Measurements from ENCODE around the gene UBR4.

Gene UBR4

DNA sequence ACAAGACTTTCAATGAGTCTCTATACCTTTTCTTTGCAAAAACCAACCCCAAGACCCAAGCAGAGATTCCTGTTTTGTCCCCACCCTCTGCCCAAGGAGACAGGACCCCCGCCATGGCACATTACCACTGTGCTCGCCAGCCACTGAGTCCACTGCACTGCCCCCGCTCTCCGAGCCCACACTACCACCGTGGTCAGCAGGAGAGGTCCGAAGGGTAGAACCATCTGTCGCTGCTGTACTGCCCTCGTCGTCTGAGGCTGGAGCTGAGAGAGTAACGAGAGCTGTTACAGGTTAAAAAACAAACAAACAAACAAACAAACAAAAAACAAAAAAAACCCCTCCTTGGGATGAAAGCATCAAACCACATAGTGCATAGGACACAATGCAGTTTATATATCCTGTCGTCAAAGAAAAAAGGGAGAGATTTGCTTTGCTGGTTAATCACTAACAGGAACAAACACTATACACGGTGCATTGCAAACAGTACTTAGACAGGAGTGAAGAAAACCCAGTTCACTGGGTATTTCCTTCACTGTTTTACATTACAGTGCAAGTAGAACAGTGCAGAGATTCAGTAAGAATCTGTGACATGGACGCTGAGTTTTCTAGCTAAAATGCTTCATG, 71.0 kb downstream of the UBR4 start:
- TF ChIP-seq, protein P1, sequence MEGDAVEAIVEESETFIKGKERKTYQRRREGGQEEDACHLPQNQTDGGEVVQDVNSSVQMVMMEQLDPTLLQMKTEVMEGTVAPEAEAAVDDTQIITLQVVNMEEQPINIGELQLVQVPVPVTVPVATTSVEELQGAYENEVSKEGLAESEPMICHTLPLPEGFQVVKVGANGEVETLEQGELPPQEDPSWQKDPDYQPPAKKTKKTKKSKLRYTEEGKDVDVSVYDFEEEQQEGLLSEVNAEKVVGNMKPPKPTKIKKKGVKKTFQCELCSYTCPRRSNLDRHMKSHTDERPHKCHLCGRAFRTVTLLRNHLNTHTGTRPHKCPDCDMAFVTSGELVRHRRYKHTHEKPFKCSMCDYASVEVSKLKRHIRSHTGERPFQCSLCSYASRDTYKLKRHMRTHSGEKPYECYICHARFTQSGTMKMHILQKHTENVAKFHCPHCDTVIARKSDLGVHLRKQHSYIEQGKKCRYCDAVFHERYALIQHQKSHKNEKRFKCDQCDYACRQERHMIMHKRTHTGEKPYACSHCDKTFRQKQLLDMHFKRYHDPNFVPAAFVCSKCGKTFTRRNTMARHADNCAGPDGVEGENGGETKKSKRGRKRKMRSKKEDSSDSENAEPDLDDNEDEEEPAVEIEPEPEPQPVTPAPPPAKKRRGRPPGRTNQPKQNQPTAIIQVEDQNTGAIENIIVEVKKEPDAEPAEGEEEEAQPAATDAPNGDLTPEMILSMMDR (IDR thresholded peaks at IDR 0.05; ENCODE audit: low read depth, low read length) = no peak
- Histone ChIP-seq H3K27me3 (no peaks in the 10 kb centered on the region), H3K36me3 (peaks cover 18% of the 10 kb centered on the region), H3K9me3 (no peaks in the 10 kb centered on the region), H3K4me3 (ENCODE audit: low read depth, low read length) (no peak overlapping the region), H3K4me1 (no peaks in the 10 kb centered on the region)
- no peak for DNase-seq

DNA sequence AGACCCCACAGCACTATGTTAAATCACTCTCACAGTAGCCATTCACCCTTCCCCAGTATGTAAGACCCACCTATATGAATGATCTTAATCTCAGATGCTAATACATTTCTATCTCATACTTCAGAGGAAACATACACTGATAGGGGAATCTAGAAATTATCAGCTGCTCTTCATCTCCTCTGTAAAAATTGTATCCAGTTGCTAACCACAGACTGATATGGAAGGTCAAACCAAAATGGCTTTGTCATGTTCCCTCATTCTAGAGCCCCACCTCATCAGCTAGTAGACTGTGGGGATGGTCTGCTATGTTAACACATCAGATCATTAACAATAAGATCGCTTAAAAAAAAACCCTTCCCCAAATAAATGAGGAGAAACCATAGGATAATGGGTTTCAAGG, 71.7 kb downstream of the UBR4 start:
- no peak for DNase-seq
- Histone ChIP-seq H3K4me3 (ENCODE audit: low read depth, low read length) (no peak overlapping the region), H3K27me3 (no peaks in the 10 kb centered on the region), H3K9me3 (no peaks in the 10 kb centered on the region), H3K36me3 (peaks cover 14% of the 10 kb centered on the region), H3K4me1 (no peaks in the 10 kb centered on the region)
- TF ChIP-seq, protein P1 (IDR thresholded peaks at IDR 0.05; ENCODE audit: low read depth, low read length) = no peak

DNA sequence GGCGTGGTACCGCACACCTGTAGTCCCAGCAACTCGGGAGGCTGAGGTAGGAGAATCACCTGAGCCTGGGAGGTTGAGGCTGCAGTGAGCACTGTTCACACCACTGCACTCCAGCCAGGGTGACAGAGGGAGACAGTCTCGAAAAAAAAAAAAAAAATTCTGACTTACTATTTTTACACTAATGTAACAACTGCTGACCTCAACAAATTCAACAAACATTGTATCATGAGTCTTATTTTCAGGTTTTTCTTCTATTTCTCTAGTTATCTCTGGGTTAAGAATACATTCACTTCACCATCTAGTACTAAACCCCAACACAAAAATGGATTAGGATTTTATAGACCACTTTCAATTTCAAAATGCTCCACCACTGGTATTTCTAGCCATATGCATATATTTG, 72.9 kb downstream of the UBR4 start:
- no peaks in the 10 kb centered on the region for H3K9me3 ChIP-seq
- H3K36me3 ChIP-seq = peaks cover 17% of the 10 kb centered on the region
- H3K4me1 ChIP-seq = no peaks in the 10 kb centered on the region
- H3K27me3 ChIP-seq = no peaks in the 10 kb centered on the region
- TF ChIP-seq, protein P1 (IDR thresholded peaks at IDR 0.05; ENCODE audit: low read depth, low read length) = no peak
- H3K4me3 ChIP-seq (ENCODE audit: low read depth, low read length) = no peak overlapping the region
- no peak for DNase-seq

DNA sequence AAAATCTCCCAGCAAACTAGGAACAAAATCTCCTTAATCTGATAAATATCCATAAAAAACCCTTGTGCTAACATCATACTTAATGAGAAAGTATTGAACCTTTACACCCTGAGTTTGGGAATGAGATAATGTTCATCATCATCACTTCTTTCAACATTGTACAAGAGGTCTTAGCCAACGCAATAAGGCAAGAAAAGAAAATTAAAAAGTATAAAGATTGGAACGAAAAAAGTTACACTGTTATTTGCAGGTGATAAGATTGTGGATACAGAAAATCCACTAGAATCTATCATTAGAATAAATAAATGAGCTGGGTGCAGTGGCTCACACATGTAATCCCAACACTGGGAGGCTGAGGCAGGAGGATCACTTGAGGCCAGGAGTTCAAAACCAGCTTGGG, 76.7 kb downstream of the UBR4 start:
- Histone ChIP-seq H3K27me3 (no peaks in the 10 kb centered on the region), H3K4me1 (no peaks in the 10 kb centered on the region), H3K9me3 (no peaks in the 10 kb centered on the region), H3K36me3 (peaks cover 9% of the 10 kb centered on the region), H3K4me3 (ENCODE audit: low read depth, low read length) (no peak overlapping the region)
- DNase-seq = no peak
- TF ChIP-seq, protein P1 (IDR thresholded peaks at IDR 0.05; ENCODE audit: low read depth, low read length) = no peak

DNA sequence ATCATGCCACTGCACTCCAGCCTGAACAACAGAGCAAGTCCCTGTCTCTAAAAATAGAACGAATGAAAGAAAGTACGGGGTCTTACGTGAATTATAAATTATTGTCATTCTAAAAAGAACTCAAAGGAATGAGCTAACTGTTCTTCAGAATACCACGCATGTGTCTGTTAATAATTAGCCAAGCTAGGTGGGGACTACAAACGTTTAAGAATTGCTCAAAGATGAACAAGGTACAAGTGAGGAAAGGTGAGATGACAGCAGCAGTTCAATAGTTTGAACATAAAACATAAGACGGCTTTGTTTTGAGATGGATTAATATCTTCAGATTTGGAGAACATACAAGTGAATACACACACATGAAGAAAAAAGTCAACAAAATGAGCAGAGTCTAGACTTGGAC, 79.6 kb downstream of the UBR4 start:
- Histone ChIP-seq H3K36me3 (peaks cover 29% of the 10 kb centered on the region), H3K9me3 (no peaks in the 10 kb centered on the region), H3K27me3 (no peaks in the 10 kb centered on the region), H3K4me1 (no peaks in the 10 kb centered on the region), H3K4me3 (ENCODE audit: low read depth, low read length) (no peak overlapping the region)
- TF ChIP-seq, protein P1 (IDR thresholded peaks at IDR 0.05; ENCODE audit: low read depth, low read length) = no peak
- no peak for DNase-seq

DNA sequence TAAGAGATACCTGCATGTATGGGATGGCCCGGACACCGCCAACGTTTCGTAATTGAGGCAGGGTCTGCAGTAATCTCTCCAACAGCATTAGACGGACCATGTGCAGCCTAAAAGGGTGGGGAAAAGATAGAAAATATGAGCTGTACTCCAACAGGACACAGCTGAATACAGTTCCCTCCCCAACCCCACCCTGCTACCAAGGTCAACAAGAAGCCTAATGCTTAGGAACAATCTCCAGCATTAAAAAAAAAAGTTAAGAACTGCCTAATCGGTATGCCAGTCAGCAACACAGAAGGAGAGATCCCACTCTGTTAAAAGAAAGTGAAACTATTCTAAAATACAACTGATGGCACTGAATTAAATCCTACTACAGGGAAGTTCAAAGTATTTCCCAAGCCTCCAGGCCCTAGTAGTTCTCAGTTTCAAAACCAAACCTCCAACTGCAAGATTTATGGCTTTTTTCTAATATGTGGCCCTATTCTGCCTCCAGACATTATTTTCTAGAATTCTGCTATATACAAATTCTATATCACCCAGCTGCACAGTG, 81.0 kb downstream of the UBR4 start:
- no peaks in the 10 kb centered on the region for H3K4me1 ChIP-seq
- H3K27me3 ChIP-seq = no peaks in the 10 kb centered on the region
- no peaks in the 10 kb centered on the region for H3K9me3 ChIP-seq
- peaks cover 33% of the 10 kb centered on the region for H3K36me3 ChIP-seq
- no peak overlapping the region for H3K4me3 ChIP-seq (ENCODE audit: low read depth, low read length)
- no peak for DNase-seq
- TF ChIP-seq, protein P1 (IDR thresholded peaks at IDR 0.05; ENCODE audit: low read depth, low read length) = no peak
